Activated naive CD4-positive, alpha-beta T cell treated with anti-CD3 and anti-CD28 coated beads, Interleukin-2, amount 50 U/mL, for 24 hours (primary cell): ENCODE results near the gene TMEM86B.

Source experiments
- H3K27ac Mint-ChIP-seq: one replicate; pipeline ENCODE4 v1.8.0; 2021; ENCODE audit warnings: mild to moderate bottlenecking, mixed read lengths
- H3K27me3 Mint-ChIP-seq: one replicate; pipeline ENCODE4 v1.8.0; 2021; ENCODE audit warnings: mixed read lengths
- H3K36me3 Mint-ChIP-seq: one replicate; pipeline ENCODE4 v1.8.0; 2021; ENCODE audit warnings: mixed read lengths
- H3K4me1 Mint-ChIP-seq: one replicate; pipeline ENCODE4 v1.8.0; 2021; ENCODE audit warnings: mixed read lengths
- H3K4me3 Mint-ChIP-seq: one replicate; pipeline ENCODE4 v1.8.0; 2021; ENCODE audit warnings: mild to moderate bottlenecking, mixed read lengths
- H3K9me3 Mint-ChIP-seq: one replicate; pipeline ENCODE4 v1.8.0; 2021; ENCODE audit warnings: mixed read lengths

Gene TMEM86B, protein sequence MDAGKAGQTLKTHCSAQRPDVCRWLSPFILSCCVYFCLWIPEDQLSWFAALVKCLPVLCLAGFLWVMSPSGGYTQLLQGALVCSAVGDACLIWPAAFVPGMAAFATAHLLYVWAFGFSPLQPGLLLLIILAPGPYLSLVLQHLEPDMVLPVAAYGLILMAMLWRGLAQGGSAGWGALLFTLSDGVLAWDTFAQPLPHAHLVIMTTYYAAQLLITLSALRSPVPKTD

DNA sequence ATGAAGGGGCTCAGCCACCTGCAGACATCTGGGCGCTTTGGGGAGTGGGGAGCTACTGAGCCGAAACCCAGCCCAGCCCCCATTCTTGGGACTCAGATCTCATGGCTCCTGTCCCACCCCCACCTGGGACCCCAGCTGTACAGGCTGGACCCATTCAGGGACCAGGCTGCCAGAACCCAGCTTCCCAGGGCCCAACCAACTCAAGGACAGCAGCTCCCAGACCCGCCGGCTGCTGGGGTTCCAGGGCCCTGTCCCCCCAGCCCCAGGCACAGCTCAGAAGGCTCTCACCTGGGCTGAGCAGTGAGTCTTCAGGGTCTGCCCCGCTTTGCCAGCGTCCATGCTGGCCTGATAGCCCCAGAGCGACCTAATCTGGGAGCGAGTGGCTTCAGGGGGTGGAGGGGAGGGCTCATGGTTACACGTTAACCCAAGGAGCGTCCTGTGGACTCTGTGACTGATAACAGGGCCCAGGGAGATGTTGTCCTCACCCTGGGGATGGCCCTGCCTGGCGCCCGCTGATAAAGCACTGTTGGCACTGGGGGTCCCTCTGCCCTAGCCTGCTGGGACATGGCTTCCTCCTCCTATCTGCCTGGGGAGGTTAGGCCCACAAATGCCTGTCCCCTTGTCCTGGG lies at the start of gene TMEM86B:
Gene TMEM86B (minus strand): TSS at position 361 of the 629 bp plus-strand sequence. CDS start 22 bp downstream, at position 339.
- Mint-ChIP-seq H3K27me3 (no peaks in the 10 kb centered on the region), H3K4me1 (no peaks in the 10 kb centered on the region), H3K9me3 (no peaks in the 10 kb centered on the region), H3K4me3 (no peak within 1 kb of the TSS), H3K27ac (peak within 1 kb of the TSS; percentile 59), H3K36me3 (peaks cover 6% of the 10 kb centered on the region)

DNA sequence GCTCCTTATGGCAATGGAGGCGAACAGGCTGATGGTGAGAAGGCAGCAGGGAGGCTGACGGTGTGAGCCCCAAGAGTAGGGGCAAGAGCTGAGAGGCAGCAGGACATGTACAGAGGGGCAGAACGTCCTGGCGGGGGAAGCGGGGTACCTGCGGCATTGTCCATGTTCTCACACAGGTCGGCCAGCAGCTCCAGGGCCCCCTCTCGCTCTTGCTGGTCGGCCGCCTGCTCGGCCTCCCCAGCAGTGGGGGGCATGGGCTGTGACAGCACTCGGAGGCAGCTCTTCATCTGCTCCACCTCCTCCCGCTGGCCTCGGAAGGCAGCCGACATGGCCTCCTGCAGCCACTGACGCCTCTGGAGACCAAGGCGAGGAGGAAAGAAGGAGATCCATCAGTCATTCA lies 48.9 kb upstream of the TMEM86B start:
- no peaks in the 10 kb centered on the region for H3K9me3 Mint-ChIP-seq
- peak overlapping the region; percentile 39 for H3K4me3 Mint-ChIP-seq
- no peaks in the 10 kb centered on the region for H3K27me3 Mint-ChIP-seq
- peaks cover 16% of the 10 kb centered on the region for H3K36me3 Mint-ChIP-seq
- peak overlapping the region; percentile 59 for H3K27ac Mint-ChIP-seq
- peaks cover 11% of the 10 kb centered on the region for H3K4me1 Mint-ChIP-seq

DNA sequence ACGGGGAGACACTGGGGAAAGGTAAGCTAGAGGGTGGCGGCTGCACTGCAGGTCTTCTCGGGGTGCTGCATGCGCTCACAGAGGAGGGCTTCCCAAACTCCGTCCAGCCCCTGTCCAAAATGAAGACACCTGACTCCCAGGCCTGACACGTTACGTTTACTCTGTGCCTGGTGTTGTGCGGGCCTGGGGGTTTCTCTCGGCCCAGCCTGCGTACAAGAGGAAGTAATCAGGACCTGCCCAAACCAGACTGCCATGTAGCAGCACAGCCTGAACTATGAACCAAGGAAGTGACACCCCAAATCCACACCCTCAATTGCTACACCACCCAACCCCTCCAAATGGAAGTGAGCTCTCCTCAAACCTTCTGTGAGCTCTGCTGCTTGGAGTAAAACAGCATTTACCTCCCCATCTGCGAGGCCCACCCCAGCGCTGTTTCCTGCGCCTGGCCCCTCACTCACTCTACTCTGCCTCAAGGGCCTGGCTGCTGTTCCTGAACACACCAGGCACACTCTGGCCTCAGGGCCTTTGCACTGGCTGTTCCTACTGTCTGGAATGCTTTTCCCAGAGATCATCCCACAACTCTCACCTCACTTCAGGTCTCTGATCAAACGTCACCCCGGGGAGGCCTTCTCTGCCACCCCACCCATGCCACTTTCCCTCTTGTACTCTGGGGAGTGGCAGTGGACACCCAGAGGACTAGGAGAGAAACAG lies 48.3 kb upstream of the TMEM86B start:
- H3K27me3 Mint-ChIP-seq: no peaks in the 10 kb centered on the region

DNA sequence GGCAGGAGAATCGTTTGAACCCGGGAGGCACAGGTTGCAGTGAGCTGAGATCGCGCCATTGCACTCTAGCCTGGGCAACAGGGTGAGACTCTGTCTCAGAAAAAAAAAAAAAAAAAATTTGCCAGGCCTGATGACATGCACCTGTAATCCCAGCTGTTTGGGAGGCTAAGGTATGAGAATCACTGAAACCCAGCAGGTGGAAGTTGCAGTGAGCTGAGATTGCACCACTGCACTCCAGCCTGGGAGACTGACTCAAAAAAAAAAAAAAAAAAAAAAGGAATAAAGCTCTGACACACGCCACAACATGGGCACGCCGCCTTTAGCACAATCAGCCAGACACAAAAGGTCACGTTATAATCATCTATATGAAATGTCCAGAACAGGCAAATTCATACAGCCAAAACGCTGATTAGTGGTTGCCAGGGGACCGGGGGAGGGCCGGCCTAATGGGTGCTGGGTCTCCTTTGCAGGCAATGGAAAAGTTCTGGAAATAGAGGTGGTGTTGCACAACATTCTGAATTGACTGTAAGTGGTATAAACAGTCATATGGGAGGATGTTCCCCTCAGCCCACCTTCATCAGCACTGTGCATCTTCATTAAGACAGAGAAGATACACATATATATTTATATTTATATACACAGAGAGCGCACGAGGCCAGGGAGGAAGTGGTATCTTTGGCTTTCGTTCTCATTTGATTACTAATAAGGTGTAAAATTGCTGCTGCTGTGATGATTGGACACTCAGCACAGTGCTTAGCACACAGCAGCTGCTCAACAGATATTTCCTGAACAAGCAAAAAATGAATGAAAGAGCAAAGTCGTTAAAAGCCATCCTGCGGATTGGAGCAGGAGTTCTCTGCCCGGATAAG lies 47.5 kb upstream of the TMEM86B start:
- Mint-ChIP-seq H3K27me3 (no peaks in the 10 kb centered on the region), H3K36me3 (peaks cover 24% of the 10 kb centered on the region), H3K4me3 (peak overlapping the region; percentile 44), H3K4me1 (peaks cover 13% of the 10 kb centered on the region), H3K27ac (peak overlapping the region; percentile 17), H3K9me3 (no peaks in the 10 kb centered on the region)

More for the DNA sequence above, 48.3 kb upstream of the TMEM86B start:
- Mint-ChIP-seq H3K36me3 (peaks cover 22% of the 10 kb centered on the region), H3K27ac (peak overlapping the region; percentile 59), H3K4me1 (peaks cover 13% of the 10 kb centered on the region), H3K9me3 (no peaks in the 10 kb centered on the region), H3K4me3 (peak overlapping the region; percentile 44)

DNA sequence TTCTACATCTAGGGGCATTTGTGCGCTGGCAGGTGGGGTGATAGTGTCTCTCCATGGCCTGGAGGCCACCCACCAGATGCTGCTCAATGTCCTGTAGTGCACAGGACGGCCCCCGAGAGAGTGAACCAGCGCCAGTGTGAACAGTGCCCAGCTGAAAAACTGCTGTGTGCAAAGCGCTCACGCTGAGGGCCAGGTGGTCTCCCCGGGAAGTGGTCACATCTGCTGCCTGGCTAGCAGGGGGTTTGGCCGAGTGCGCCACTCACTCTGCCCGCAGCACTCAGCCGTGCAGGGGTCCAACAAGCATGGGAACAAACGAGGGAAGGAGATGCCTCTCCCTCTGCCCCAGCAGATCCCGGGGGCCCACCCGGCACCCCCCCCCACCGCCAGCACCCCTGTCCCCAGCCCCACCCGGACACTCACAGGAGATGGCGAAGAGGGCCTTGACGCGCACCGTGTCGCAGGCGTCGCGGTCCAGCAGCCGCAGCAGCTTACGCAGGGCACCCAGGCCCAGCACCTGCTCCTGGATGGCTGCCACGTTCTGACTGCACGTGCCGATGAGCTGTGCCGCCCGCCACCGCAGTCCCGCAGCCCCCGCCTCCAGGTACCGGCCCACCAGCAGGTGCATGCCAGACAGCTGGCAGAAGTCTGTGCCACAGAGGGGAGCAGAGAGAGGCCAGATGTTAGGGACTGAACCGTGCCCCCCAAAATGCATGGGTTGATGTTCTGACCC lies 45.6 kb upstream of the TMEM86B start:
- Mint-ChIP-seq H3K9me3 (no peaks in the 10 kb centered on the region), H3K36me3 (peaks cover 26% of the 10 kb centered on the region), H3K4me1 (peaks cover 5% of the 10 kb centered on the region), H3K27ac (no peak overlapping the region), H3K27me3 (no peaks in the 10 kb centered on the region), H3K4me3 (no peak overlapping the region)

DNA sequence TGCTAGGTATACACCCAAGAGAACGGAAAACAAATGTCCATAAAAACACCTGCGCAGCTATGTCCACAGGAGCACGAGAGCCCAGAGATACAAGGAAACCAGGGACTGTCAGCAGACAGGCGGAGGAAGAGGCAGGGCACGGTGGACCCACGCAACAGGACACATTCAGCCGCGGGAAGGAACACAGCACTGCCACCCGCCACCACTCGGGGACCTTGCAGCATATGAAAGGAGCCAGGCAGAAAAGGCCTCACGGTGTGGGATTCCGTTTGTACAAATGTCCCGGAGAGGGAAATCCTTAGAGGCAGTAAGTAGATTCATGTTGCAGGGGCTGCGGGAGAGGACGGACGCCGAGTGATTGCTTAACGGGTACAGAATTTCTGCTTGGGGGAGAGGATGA lies 43.6 kb upstream of the TMEM86B start:
- no peaks in the 10 kb centered on the region for H3K9me3 Mint-ChIP-seq
- H3K27ac Mint-ChIP-seq: no peak overlapping the region
- H3K4me1 Mint-ChIP-seq: peaks cover 3% of the 10 kb centered on the region
- peaks cover 26% of the 10 kb centered on the region for H3K36me3 Mint-ChIP-seq
- H3K4me3 Mint-ChIP-seq: no peak overlapping the region
- H3K27me3 Mint-ChIP-seq: no peaks in the 10 kb centered on the region

DNA sequence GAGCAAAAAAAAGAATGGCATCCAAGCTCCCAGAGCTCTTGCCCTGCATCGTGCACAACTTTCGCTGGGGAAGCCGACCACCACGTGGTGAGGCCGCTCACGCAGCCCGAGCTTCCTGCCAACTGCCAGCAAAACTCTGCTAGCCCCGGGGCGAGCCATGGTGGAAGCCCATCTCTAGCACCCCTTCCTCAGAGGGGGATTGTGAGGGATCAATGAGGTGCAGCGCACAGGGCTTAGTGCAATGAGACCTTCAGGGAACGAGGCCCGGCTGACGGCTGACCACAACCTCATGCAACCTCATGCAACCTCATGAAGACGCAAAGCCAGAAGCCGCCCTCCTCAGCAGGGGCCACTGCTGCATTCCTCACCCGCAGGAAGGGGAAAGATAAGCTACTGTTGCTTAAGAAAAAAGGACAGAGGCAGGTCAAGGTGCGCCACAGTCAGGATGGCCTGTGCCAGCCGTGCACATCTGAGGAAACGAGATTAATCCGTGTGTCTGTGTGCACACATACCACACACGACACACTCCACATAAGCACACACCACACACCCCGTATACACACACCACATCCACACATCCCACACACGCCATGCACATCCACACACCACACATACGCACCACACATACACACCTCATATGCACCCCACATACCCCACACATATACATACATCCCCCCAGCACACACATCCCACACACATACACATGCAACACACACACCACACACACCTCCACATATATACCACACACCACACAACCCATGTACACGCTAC lies 41.8 kb upstream of the TMEM86B start:
- H3K36me3 Mint-ChIP-seq: peaks cover 25% of the 10 kb centered on the region
- H3K4me3 Mint-ChIP-seq: no peak overlapping the region
- peaks cover 8% of the 10 kb centered on the region for H3K4me1 Mint-ChIP-seq
- no peaks in the 10 kb centered on the region for H3K27me3 Mint-ChIP-seq
- no peak overlapping the region for H3K27ac Mint-ChIP-seq
- H3K9me3 Mint-ChIP-seq: no peaks in the 10 kb centered on the region

DNA sequence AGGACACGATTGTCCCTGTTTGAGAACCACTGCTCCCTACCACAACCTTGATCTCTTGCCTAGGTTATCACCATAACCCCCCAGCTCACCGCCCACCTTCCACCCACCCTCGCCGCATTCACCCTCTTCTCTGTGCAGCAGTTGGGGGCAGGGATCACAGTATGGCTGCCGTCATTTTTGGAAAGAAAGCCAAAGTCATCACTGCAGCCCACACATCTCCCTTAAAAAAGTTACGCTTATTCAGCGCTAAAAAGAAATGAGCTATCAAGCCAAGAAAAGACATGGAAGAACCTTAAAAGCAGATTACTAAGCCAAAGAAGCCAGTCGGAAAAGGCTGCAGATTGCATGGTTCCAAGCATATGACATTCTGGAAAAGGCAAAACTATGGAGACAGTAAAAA lies 40.7 kb upstream of the TMEM86B start:
- Mint-ChIP-seq H3K36me3 (peaks cover 25% of the 10 kb centered on the region), H3K27ac (peak overlapping the region; percentile 24), H3K4me1 (peaks cover 8% of the 10 kb centered on the region), H3K9me3 (no peaks in the 10 kb centered on the region), H3K4me3 (no peak overlapping the region), H3K27me3 (no peaks in the 10 kb centered on the region)

DNA sequence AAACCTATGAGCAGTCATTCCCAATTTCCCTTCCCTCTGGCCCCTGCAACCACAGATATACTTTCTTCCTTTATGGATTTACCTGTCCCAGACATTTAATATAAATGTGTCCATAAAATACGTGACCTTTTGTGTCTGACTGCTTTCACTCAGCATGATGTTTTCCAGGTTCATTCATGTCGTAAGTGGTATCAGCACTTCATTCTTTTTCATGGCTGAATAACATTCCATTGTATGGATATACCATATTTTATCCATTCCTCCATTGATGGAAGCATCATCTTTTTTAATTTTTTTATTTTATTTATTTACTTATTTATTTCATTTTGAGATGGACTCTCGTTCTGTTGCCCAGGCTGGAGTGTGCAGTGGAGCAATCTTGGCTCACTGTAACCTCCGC lies 38.3 kb upstream of the TMEM86B start:
- H3K4me1 Mint-ChIP-seq: peaks cover 5% of the 10 kb centered on the region
- no peaks in the 10 kb centered on the region for H3K9me3 Mint-ChIP-seq
- peaks cover 18% of the 10 kb centered on the region for H3K36me3 Mint-ChIP-seq
- H3K4me3 Mint-ChIP-seq: no peak overlapping the region
- H3K27ac Mint-ChIP-seq: no peak overlapping the region
- H3K27me3 Mint-ChIP-seq: no peaks in the 10 kb centered on the region

DNA sequence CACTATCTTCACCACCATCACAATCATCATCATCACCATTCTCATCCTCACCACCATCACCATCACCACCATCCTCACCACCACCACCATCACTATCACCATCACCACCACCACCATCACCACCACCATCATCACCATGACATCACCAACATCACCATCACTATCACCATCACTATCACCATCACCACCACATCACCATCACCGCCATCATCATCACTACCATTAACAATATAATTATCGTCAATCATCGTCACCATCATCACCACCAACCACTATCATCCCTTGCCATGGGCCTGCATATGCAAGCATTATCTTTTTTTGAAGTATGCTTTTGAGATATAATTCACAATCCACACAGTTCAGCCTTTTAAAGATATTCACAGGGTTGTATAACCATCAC lies 37.8 kb upstream of the TMEM86B start:
- no peak overlapping the region for H3K4me3 Mint-ChIP-seq
- H3K27me3 Mint-ChIP-seq: no peaks in the 10 kb centered on the region
- H3K9me3 Mint-ChIP-seq: no peaks in the 10 kb centered on the region
- H3K4me1 Mint-ChIP-seq: peaks cover 5% of the 10 kb centered on the region
- peaks cover 16% of the 10 kb centered on the region for H3K36me3 Mint-ChIP-seq
- no peak overlapping the region for H3K27ac Mint-ChIP-seq

DNA sequence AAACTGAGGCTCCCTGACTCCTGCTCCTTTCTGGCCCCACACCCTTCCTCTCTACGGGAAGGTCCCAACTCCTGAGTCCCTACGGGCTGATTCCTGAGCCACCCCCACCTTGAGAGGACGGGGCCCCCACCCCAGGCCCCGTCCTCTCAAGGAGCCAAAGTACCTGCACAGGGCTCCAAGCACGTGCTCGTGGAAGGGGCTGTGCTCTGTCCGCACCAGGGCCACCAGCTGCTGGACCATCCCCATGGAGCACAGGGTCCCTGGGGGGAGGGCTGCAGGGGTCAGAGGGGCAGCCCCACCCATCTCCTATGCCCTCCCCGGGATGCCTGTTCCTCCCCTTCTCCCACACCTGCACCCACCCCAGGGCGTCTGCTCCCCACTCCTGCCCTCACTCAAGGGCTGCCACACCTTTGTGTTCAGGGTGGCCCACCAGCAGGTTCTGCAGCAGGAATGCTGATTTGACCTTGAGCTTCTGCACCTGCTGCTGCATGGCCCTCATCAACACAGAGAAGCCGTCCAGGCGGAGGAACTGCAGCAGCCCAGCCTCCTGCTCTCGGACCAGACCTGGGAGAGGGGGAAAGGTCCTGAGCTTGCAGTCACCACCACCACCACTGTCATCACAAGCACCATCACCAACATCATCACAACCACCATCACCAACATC lies 37.3 kb upstream of the TMEM86B start:
- H3K36me3 Mint-ChIP-seq: peaks cover 16% of the 10 kb centered on the region
- H3K9me3 Mint-ChIP-seq: no peaks in the 10 kb centered on the region
- H3K27me3 Mint-ChIP-seq: no peaks in the 10 kb centered on the region
- H3K27ac Mint-ChIP-seq: no peak overlapping the region
- no peak overlapping the region for H3K4me3 Mint-ChIP-seq
- H3K4me1 Mint-ChIP-seq: peaks cover 5% of the 10 kb centered on the region

DNA sequence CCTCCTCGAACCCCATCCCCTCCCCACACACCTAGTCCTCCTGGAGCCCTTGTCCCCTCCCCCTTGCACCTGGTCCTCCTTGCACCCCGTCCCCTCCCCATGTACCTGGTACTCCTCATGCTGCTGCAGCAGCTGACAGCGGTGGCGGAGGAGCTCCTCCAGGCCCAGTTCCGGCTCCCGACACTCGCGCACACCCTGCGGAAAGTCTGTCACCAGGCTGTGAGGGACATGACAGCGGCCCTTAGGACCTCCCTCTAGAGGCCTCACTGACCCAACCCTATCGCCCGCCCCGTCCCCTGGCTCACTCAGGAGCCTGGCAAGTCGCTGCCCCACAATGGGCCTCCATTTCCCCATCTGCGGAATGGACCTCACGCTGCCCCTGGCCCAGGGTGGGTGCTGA lies 36.6 kb upstream of the TMEM86B start:
- H3K27ac Mint-ChIP-seq: no peak overlapping the region
- no peaks in the 10 kb centered on the region for H3K27me3 Mint-ChIP-seq
- H3K4me3 Mint-ChIP-seq: no peak overlapping the region
- peaks cover 10% of the 10 kb centered on the region for H3K4me1 Mint-ChIP-seq
- H3K9me3 Mint-ChIP-seq: no peaks in the 10 kb centered on the region
- peaks cover 13% of the 10 kb centered on the region for H3K36me3 Mint-ChIP-seq

DNA sequence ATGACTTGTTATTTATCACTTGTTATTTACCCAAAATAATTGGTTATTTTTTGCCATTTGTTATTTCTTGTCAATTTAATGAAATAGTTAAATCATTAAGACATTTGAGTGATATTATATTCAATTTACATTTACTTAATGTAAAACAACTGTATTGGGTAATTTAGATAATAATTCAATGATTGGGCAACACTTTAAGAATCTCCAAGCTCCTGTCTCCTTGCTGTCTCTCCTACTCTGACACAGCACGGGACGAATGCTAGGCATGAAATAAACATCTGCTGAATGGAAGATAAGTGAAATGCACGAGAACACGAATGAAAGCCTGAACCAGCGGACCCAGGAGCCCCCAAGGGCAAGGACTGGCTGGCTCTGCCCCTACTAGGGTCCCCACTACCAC lies 36.0 kb upstream of the TMEM86B start:
- Mint-ChIP-seq H3K27me3 (no peaks in the 10 kb centered on the region), H3K4me3 (no peak overlapping the region)

DNA sequence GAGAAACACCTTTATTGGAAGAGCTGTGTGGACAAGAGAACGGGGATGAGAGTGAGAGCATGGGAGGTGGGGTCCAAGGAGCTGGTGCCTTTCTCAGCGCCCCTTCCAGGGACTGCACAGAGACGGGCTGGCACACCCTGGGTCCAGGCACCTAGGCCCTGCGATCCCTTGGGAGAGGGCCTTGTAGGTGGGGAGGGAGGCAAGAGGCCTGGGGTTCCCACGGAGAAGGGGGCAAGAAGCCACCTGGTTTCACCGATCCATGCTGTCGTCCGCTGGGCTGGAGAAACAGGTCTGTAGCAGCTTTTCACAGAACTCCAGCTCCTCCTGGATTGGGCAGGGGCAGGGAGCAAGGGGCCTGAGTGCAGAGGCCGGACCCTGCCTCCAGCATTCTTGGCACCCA lies 33.8 kb upstream of the TMEM86B start:
- Mint-ChIP-seq H3K4me1 (peaks cover 17% of the 10 kb centered on the region), H3K36me3 (peaks cover 8% of the 10 kb centered on the region), H3K4me3 (no peak overlapping the region), H3K27ac (peak overlapping the region; percentile 79), H3K27me3 (no peaks in the 10 kb centered on the region), H3K9me3 (no peaks in the 10 kb centered on the region)

More for the DNA sequence above, 36.0 kb upstream of the TMEM86B start:
- H3K9me3 Mint-ChIP-seq: no peaks in the 10 kb centered on the region
- H3K4me1 Mint-ChIP-seq: peaks cover 12% of the 10 kb centered on the region
- H3K27ac Mint-ChIP-seq: no peak overlapping the region
- H3K36me3 Mint-ChIP-seq: peaks cover 13% of the 10 kb centered on the region
